ENCODE measurements around the gene TCAIM.

TCAIM gene

GRCh38 chr3:44338010-44338827 lies at the start of gene TCAIM:
Gene TCAIM (plus strand): TSS chr3:44338766. CDS start chr3:44354783, 16,017 bp downstream.
- peak; percentile 98 for DNase-seq (ENCODE audit: low spot score)
- no peak for TF ChIP-seq CTCF (IDR thresholded peaks at IDR 0.05; ENCODE audit: extremely low read depth, missing control alignments)

- no peak for DNase-seq (ENCODE audit: low spot score)
- TF ChIP-seq CTCF (IDR thresholded peaks at IDR 0.05; ENCODE audit: extremely low read depth, missing control alignments), result no peak
Observed at GRCh38 chr3:44289882-44290462, 48.6 kb upstream of the TCAIM start.

- TF ChIP-seq CTCF (IDR thresholded peaks at IDR 0.05; ENCODE audit: extremely low read depth, missing control alignments), result no peak
- DNase-seq (ENCODE audit: low spot score), result no peak
Observed at GRCh38 chr3:44292276-44292675, 46.3 kb upstream of the TCAIM start.

GRCh38 chr3:44292947-44293346 lies 45.6 kb upstream of the TCAIM start:
- TF ChIP-seq CTCF (IDR thresholded peaks at IDR 0.05; ENCODE audit: extremely low read depth, missing control alignments), result no peak
- DNase-seq (ENCODE audit: low spot score), result no peak

- TF ChIP-seq CTCF (IDR thresholded peaks at IDR 0.05; ENCODE audit: extremely low read depth, missing control alignments), result no peak
- no peak for DNase-seq (ENCODE audit: low spot score)
Observed at GRCh38 chr3:44297255-44297654, 41.3 kb upstream of the TCAIM start.

- no peak for TF ChIP-seq CTCF (IDR thresholded peaks at IDR 0.05; ENCODE audit: extremely low read depth, missing control alignments)
- DNase-seq (ENCODE audit: low spot score), result no peak
Observed at GRCh38 chr3:44301746-44302145, 36.8 kb upstream of the TCAIM start.

GRCh38 chr3:44309500-44309899 lies 29.1 kb upstream of the TCAIM start:
- no peak for DNase-seq (ENCODE audit: low spot score)
- no peak for TF ChIP-seq CTCF (IDR thresholded peaks at IDR 0.05; ENCODE audit: extremely low read depth, missing control alignments)
